Lower leg skin (tissue), 4 donors: Measurements from ENCODE around the gene GSDMA. TPM values are rescaled to one million over a fixed set of nuclear protein-coding genes. Genes with fewer than 3 reads are reported as not detected.

Experiments
- DNase-seq, 2 donors: peaks; one replicate each; pipeline ENCODE4 v3.0.0-alpha.2; 2019; ENCODE audit warnings: low spot score in 2 of 2
- H3K4me3 ChIP-seq: fragments of 200-600 bp; sonication (generic); 2 replicates; pipeline ENCODE4 v1.5.1; 2017; ENCODE audit warnings: mild to moderate bottlenecking, low read depth; ENCODE audit not compliant: poor library complexity, severe bottlenecking
- POLR2A ChIP-seq, 2 donors: fragments of 450-650 bp; IDR thresholded peaks; one replicate each; pipeline ENCODE4 v1.6.1; 2016 to 2017; ENCODE audit warnings: antibody characterized with exemption in 2 of 2, mild to moderate bottlenecking in 1 of 2, moderate library complexity in 1 of 2
- WGBS, 2 donors: methylation state at CpG; one replicate each; pipeline ENCODE4 v1.1.5; 2018; 5-methylcytosine and 5-hydroxymethylcytosine counted together
- intact Hi-C: fragments of 100-400 bp; cut with DNase I; formaldehyde crosslinking; loops from one replicate; pipeline ENCODE4 v1.15.0; 2023; ENCODE audit warnings: low total_unique reads
- total RNA-seq, 4 donors: library from RNA; depleted of rRNA; stranded (reverse); fragments of >200 nt; gene quantifications; one replicate each; pipeline ENCODE4 v1.1.0, GENCODE V29; 2016
- TF ChIP-seq, protein P1 (sequence below), 3 donors: fragments of 450-650 bp; IDR thresholded peaks; one replicate each; pipeline ENCODE4 v1.5.1; 2016; ENCODE audit warnings: antibody characterized with exemption in 3 of 3, mild to moderate bottlenecking in 3 of 3, moderate library complexity in 2 of 3

The GSDMA gene
- 100 to 1,000 TPM; 146 to 271 (median 163) TPM for total RNA-seq

DNA sequence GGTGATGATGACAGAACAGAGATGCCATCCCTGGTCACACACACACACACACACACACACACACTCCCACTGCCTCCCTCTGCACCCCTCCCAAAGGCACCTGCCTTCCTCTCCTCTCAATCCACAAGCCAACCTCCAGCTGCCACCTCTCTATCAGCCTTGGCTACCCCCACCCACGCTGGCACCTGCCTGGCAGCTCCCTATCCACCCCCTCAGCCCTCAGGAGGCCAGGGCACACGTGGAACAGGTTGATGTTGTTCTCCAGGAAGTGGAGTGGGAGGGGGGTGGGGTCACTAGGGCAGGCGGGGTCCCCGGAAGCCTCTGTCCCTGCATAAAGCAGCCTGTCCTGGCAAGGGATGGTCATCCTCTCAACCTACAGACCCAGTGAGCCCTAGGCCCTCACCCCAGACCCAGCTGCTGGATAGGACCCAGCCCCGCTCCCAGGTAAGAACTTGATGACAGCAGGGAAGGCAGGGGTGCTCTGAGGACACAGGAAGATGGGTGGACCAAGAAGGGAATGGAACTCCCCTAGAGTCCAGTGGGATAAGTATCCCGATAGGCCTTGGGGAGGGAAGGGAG, at the start of gene GSDMA:
GSDMA (plus strand) TSS at position 363 of the 579 bp plus-strand sequence. CDS start 2,684 bp downstream, outside the sequence.
- no peak for DNase-seq
- intact Hi-C loops: no loop called here
- WGBS, 2 donors: 43 to 70% methylated on average over 5 to 6 of the region's 6 CpGs
- H3K4me3 ChIP-seq: no peak within 1 kb of the TSS
- no peak for TF ChIP-seq POLR2A (IDR thresholded peaks at IDR 0.05)
- TF ChIP-seq, protein P1, sequence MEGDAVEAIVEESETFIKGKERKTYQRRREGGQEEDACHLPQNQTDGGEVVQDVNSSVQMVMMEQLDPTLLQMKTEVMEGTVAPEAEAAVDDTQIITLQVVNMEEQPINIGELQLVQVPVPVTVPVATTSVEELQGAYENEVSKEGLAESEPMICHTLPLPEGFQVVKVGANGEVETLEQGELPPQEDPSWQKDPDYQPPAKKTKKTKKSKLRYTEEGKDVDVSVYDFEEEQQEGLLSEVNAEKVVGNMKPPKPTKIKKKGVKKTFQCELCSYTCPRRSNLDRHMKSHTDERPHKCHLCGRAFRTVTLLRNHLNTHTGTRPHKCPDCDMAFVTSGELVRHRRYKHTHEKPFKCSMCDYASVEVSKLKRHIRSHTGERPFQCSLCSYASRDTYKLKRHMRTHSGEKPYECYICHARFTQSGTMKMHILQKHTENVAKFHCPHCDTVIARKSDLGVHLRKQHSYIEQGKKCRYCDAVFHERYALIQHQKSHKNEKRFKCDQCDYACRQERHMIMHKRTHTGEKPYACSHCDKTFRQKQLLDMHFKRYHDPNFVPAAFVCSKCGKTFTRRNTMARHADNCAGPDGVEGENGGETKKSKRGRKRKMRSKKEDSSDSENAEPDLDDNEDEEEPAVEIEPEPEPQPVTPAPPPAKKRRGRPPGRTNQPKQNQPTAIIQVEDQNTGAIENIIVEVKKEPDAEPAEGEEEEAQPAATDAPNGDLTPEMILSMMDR (IDR thresholded peaks at IDR 0.05): no peak

DNA sequence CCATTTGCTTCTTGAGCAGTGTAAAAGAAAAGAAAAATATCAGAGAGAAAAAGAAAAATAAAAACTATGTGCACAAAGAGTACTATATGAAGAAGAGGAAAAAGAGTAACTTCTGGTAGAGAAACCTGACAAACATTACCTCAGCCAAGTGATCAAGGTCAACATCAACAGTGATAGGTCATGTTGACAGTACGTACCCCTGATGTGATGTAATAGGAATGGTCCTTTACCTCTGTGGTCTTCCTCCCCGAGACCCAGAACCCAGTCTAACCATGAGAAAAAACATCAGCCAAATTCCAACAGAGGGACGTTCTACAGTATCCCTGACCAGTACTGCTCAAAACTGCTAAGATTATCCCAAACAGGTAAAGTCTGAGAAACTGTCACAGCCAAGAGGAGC, 48.8 kb upstream of the GSDMA start:
- WGBS, 2 donors: 88 to 98% methylated on average over 3 of the region's 3 CpGs
- intact Hi-C loops: loop anchor here (10.0 kb wide), 1 partner anchor 49 kb away; the partner anchor contains the start of genes IKZF3 and ZPBP2
- TF ChIP-seq POLR2A (IDR thresholded peaks at IDR 0.05): no peak
- TF ChIP-seq, protein P1 (IDR thresholded peaks at IDR 0.05): no peak
- no peak overlapping the region for H3K4me3 ChIP-seq
- no peak for DNase-seq

- TF ChIP-seq POLR2A (IDR thresholded peaks at IDR 0.05): no peak
- TF ChIP-seq, protein P1 (IDR thresholded peaks at IDR 0.05): no peak
- no peak for DNase-seq
- 83 to 85% methylated on average over 4 of the region's 4 CpGs for WGBS, 2 donors
- intact Hi-C loops: loop anchor here (10.0 kb wide), 1 partner anchor 51 kb away; the partner anchor contains the start of genes IKZF3 and ZPBP2
- no peak overlapping the region for H3K4me3 ChIP-seq
Measured at GRCh38 chr17:39915559-39915958, 47.2 kb upstream of the GSDMA start.

DNA sequence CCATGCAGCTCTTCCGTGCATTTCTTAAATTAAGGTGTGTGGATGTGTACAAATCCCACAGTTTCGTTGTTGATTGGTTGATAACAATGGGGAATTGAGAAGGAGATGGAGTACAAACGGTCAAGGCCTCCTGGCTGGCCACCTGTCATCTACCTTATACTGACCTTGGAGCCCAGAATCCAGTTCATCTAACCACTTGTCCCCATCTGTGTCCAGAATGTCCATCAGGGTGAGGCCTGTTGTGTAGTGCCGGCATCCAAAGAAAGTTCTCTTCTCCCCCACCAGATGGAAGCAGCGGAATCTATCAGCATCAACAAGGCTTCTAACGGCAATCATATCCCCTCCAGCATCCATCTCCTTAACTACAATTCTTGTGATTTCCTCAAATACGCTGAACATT, 45.9 kb upstream of the GSDMA start:
- no peak overlapping the region for H3K4me3 ChIP-seq
- TF ChIP-seq, protein P1 (IDR thresholded peaks at IDR 0.05): no peak
- no peak for TF ChIP-seq POLR2A (IDR thresholded peaks at IDR 0.05)
- no peak for DNase-seq
- intact Hi-C loops: loop anchor here (10.0 kb wide), 1 partner anchor 52 kb away; the partner anchor contains the start of genes IKZF3 and ZPBP2
- whole genome bisulfite sequencing, 2 donors: 87 to 89% methylated on average over 7 of the region's 7 CpGs

DNA sequence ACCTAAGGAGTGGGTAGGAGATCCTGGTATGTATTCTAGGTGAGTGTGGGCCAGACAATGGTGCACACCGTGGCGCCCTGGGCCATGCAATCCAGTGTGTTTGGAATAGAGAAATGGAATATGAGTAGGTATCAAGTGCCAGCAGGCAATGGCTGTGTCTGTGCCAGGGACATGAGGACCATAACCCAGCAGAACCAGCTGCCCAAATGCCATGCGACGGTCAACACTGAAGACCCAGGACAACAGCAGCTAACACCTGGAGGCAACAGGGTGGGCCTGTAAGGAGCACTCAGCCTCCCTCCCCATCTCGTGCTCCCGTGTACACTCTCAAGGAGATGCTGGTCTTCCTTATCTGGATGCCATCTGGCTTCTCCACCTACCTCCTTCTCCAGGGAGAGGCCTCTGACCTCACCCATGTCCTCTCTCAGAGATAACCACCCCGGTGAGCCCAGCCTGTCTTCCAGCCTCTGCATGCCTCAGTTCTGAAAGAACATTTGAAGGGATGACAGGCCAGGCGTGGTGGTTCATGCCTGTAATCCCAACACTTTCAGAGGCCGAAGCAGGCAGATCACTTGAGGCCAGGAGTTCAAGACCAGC, 43.6 kb upstream of the GSDMA start:
- no peak for DNase-seq
- 93 to 97% methylated on average over 9 of the region's 9 CpGs for WGBS, 2 donors
- no peak for TF ChIP-seq POLR2A (IDR thresholded peaks at IDR 0.05)
- TF ChIP-seq, protein P1 (IDR thresholded peaks at IDR 0.05): no peak
- intact Hi-C loops: loop anchor here (10.0 kb wide), 1 partner anchor 54 kb away; the partner anchor contains the start of genes IKZF3 and ZPBP2
- no peak overlapping the region for H3K4me3 ChIP-seq
